Pancreas (tissue), 10 donors: Measurements from ENCODE around the gene THBS3. TPM values are rescaled to one million over a fixed set of nuclear protein-coding genes. Genes with fewer than 3 reads are reported as not detected.
"Not testable (repeated sequence)": the region's sequence is repeated elsewhere in the genome, so short reads cannot be mapped to it uniquely, and the experiment has no call there.

ENCODE experiments used
- ATAC-seq, 4 donors: fragments of 200-7000 bp; cut with Tn5 transposase; one replicate each; pipeline versions ENCODE4 v1.8.0 to v1.9.1; 2020; ENCODE audit warnings: mild to moderate bottlenecking in 4 of 4, moderate library complexity in 4 of 4
- DNase-seq, 6 donors: peaks; one replicate each; pipeline ENCODE4 v3.0.0-alpha.2; 2020
- FAIRE-seq: peaks from 2 replicates; lab custom pipeline; 2012; peaks lifted over from hg19 to GRCh38; lab: Jason Lieb, UNC
- H3K27ac ChIP-seq, 4 donors: fragments of 200-600 bp; sonication (generic); 1 replicate in 3 of 4; 2 replicates in 1 of 4; pipeline versions ENCODE4 v1.5.0 to v1.8.0; 2020
- H3K27me3 ChIP-seq, 4 donors: fragments of 200-600 bp; one replicate each; pipeline ENCODE4 v1.8.0; 2021
- H3K36me3 ChIP-seq, 3 donors: fragments of 200-600 bp; sonication (generic) in 1 of 3; one replicate each; pipeline versions ENCODE4 v1.5.0 to v1.8.0; 2020 to 2021
- H3K4me1 ChIP-seq, 3 donors: fragments of 200-600 bp; one replicate each; pipeline ENCODE4 v1.8.0; 2021
- H3K4me3 ChIP-seq, 4 donors: fragments of 200-600 bp; sonication (generic) in 2 of 4; one replicate each; pipeline versions ENCODE4 v1.5.0 to v1.8.0; 2020 to 2021
- H3K9me3 ChIP-seq, 4 donors: fragments of 200-600 bp; one replicate each; pipeline ENCODE4 v1.8.0; 2021
- WGBS, 2 donors: extraction: QIAGEN DNeasy Blood & Tissue Kit; methylation state at CpG; one replicate each; pipeline ENCODE4 v1.1.7; 2013; 5-methylcytosine and 5-hydroxymethylcytosine counted together
- intact Hi-C, 3 donors: fragments of 100-400 bp; cut with DNase I; formaldehyde crosslinking; loops; one replicate each; pipeline versions ENCODE4 v1.11.1 to v1.14.2; 2022
- polyA plus RNA-seq, 2 donors: library from polyadenylated mRNA; stranded (reverse); fragments of 200-250 nt; gene quantifications; one replicate each; pipeline ENCODE4 v1.2.3, GENCODE V29; 2013
- total RNA-seq, 6 donors: library from RNA; stranded (reverse); fragmentation: NEBNext Ultra II Directional in 4 of 6; extraction: Animal tissue kit (Norgen Biotek cat#: 25700) in 4 of 6; gene quantifications; one replicate each; pipeline versions ENCODE4 v1.2.1 to v1.2.4, GENCODE V29; 2021 to 2023
- TF ChIP-seq, protein P1 (sequence below), 4 donors: fragments of 200-600 bp; sonication (generic) in 3 of 4; IDR thresholded peaks; one replicate each; pipeline versions ENCODE4 v1.5.0 to v1.8.0; 2021; ENCODE audit warnings: antibody characterized with exemption in 4 of 4
- donor health status: healthy with polysubstance abuse.
- donor health status: DM: no; HTN: no; CAD: no; lungs with moderate emphysema.
- donor health status: DM: no; HTN: no; CAD: no.
- donor health status: control.
- donor health status: control.
- donor health status: Bipolar disorder and iron deficiency.
- donor health status: DM: yes; HTN: yes; CAD: no.
- donor health status: DM: no; HTN: no; CAD: no.
- donor health status: DM: no; HTN: no; CAD: no.
- donor health status: DM: yes; HTN: yes; CAD: no.

The THBS3 gene
- total and polyA plus RNA-seq, 8 donors, result 9.9 to 78.6 (median 17.3) TPM

DNA sequence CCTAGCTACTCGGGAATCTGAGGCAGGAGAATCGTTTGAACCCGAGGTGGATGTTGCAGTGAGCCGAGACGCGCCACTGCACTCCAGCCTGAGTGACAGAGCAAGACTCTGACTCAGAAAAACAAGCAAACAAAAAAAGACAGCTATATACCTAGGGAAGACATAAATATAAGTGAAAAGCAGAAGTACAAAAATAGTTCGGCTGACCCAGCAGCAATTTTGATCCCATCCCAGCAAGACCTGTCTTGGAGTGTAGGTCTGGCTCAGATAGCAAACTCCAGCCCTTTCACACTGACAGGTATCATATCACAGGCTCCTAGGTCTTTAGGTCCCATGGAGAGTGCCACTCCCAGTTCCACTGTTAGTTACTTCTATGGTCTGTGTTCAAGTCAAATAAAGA is 15.3 kb upstream of the THBS3 start:
- H3K36me3 ChIP-seq, result no peaks in the 10 kb centered on the region
- peaks cover 0 to 10% (median 0%) of the 10 kb centered on the region in 3 donors for H3K4me1 ChIP-seq
- 72 to 79% methylated on average over 7 of the region's 7 CpGs for WGBS, 2 donors
- ATAC-seq (no peak), DNase-seq (no peak), FAIRE-seq (no peak)
- no peaks in the 10 kb centered on the region for H3K9me3 ChIP-seq
- no peak overlapping the region for H3K4me3 ChIP-seq
- intact Hi-C loops, result no loop called here
- TF ChIP-seq, protein P1, sequence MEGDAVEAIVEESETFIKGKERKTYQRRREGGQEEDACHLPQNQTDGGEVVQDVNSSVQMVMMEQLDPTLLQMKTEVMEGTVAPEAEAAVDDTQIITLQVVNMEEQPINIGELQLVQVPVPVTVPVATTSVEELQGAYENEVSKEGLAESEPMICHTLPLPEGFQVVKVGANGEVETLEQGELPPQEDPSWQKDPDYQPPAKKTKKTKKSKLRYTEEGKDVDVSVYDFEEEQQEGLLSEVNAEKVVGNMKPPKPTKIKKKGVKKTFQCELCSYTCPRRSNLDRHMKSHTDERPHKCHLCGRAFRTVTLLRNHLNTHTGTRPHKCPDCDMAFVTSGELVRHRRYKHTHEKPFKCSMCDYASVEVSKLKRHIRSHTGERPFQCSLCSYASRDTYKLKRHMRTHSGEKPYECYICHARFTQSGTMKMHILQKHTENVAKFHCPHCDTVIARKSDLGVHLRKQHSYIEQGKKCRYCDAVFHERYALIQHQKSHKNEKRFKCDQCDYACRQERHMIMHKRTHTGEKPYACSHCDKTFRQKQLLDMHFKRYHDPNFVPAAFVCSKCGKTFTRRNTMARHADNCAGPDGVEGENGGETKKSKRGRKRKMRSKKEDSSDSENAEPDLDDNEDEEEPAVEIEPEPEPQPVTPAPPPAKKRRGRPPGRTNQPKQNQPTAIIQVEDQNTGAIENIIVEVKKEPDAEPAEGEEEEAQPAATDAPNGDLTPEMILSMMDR (IDR thresholded peaks at IDR 0.05), result no peak
- no peaks in the 10 kb centered on the region for H3K27me3 ChIP-seq
- no peak overlapping the region for H3K27ac ChIP-seq

DNA sequence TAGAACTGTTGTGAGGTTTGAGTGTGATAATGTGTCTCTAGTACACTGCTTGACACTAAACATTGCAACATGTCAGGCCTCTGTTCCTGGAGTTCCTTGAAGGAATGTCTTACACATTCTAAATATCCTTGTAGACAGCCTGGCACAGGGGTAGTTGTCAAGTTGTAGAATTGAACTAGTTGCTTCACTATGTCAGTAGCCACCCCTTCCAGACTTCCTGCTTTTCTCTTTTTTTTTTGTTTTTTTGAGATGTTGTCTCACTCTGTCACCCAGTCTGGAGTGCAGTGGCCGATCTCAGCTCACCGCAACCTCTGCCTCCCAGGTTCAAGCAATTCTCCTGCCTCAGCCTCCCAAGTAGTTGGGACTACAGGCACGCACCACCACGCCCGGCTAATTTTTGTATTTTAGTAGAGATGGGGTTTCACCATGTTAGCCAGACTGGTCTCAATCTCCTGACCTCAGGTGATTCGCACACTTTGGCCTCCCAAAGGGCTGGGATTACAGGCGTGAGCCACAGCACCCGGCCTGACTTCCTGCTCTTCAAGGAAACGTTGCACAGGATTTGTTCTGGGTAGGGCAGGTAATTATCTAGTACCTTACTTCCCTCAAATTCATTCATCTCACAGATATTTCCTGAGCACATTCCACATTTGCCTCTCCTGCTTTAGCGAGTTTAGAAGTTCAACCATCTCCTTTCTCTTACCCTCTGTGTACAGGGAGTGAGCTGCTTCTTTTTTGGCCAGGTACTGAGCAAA is 12.7 kb upstream of the THBS3 start:
- 91 to 92% methylated on average over 10 of the region's 10 CpGs for WGBS, 2 donors
- H3K36me3 ChIP-seq, H3K9me3 ChIP-seq, H3K27ac ChIP-seq, H3K4me3 ChIP-seq, H3K4me1 ChIP-seq, DNase-seq, intact Hi-C loops, FAIRE-seq, ATAC-seq, H3K27me3 ChIP-seq: not testable (repeated sequence)

DNA sequence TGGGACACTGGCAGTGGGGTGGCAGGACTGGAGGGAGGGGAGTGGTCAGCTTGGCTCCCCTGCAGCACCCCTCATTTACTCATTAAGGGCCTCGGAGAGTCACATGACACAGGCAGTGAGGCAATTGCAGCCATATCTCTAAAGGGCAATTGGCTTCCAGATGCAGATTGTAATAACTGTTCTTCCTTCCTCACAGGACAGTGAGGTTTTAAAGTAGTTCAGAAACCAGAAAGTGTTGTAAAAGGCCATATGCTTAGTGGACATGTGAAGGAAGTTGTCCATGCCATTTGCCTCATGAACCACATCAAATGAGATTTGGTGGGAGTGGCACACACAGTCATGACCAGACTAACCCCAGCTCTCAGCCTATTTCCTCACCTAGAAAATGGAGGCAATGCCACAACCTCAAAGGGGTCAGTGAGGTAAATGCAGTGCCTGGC is 11.9 kb upstream of the THBS3 start:
- Histone ChIP-seq H3K36me3 (no peaks in the 10 kb centered on the region), H3K27me3 (no peaks in the 10 kb centered on the region), H3K9me3 (no peaks in the 10 kb centered on the region), H3K4me3 (peak overlapping the region in 1 of 4 donors; percentile 11), H3K27ac (peak overlapping the region in 1 of 4 donors; percentile 37), H3K4me1 (peaks cover 0 to 5% (median 0%) of the 10 kb centered on the region in 3 donors)
- ATAC-seq (peak; percentile 64 to 76 (median 69)), DNase-seq (no peak), FAIRE-seq (no peak)
- intact Hi-C loops, result no loop called here
- TF ChIP-seq, protein P1 (IDR thresholded peaks at IDR 0.05), result no peak
- 8 to 11% methylated on average over 1 of the region's 1 CpG for whole genome bisulfite sequencing, 2 donors

DNA sequence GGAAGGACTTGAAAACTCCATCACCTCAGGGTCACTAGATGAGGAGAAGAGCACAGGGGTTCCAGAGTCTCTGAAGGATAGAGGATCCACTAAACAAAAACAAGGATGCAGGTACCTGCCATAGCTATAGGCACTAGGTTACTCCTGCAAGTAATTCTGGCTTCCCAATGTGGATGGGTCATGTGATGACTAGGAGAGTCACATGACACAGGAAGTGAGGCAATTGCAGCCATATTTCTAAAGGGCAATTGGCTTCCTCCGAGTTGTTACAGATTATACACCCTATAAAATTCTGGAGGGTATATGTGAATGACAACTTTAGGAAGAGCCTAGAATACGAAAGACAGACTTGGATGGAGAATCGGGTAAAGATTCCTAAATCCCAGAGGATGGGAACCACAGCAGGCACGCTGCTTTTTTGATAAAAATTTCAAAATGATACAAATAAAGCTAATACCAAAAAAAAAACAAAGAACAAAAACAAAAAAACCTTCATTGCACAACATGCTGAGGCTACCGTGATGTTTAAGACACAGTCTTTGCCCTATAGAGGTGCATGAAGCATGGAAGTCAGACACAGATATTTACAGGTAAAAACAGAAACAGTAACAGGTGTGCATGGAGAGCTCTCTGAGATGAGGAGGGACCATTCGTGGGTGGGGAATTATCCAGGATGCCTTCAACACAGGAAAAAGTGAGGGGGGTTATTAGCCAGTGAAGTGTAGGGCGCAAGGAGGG is 11.3 kb upstream of the THBS3 start:
- Histone ChIP-seq H3K4me1 (peaks cover 0 to 5% (median 0%) of the 10 kb centered on the region in 3 donors), H3K4me3 (peak overlapping the region in 1 of 4 donors; percentile 11), H3K27me3 (no peaks in the 10 kb centered on the region), H3K36me3 (no peaks in the 10 kb centered on the region), H3K9me3 (no peaks in the 10 kb centered on the region), H3K27ac (peak overlapping the region in 1 of 4 donors; percentile 37)
- DNase-seq (peak in 2 of 6 donors; percentile 54 to 71), FAIRE-seq (no peak), ATAC-seq (peak; percentile 84 to 89 (median 86))
- 29 to 40% methylated on average over 7 of the region's 7 CpGs for WGBS, 2 donors
- intact Hi-C loops, result no loop called here
- TF ChIP-seq, protein P1 (IDR thresholded peaks at IDR 0.05), result no peak

DNA sequence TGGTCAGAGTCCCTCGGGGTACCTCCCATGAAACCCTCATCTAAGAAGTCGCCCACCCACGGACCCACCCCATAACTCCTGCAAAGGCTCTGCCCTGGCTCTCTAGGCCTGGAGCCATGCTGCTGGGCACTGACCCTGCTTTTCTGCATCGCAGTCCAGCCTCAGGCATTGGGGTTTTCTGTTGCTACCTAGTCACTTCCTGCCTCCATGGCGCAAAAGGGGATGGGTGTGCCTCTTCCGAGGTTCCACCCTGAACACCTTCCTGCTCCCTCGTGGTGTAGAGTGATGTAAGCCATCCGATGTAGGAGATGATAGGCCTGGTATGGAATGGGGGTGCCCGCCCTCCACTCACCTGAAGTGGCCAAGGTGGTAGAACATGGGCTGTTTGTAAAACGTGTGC is 7.0 kb upstream of the THBS3 start:
- WGBS, 2 donors, result 76% methylated on average over 8 of the region's 10 CpGs
- intact Hi-C loops, H3K9me3 ChIP-seq, H3K27me3 ChIP-seq, H3K36me3 ChIP-seq, H3K4me3 ChIP-seq, ATAC-seq, H3K4me1 ChIP-seq, FAIRE-seq, H3K27ac ChIP-seq: not testable (repeated sequence)
- peak in 1 of 6 donors; percentile 18 for DNase-seq

DNA sequence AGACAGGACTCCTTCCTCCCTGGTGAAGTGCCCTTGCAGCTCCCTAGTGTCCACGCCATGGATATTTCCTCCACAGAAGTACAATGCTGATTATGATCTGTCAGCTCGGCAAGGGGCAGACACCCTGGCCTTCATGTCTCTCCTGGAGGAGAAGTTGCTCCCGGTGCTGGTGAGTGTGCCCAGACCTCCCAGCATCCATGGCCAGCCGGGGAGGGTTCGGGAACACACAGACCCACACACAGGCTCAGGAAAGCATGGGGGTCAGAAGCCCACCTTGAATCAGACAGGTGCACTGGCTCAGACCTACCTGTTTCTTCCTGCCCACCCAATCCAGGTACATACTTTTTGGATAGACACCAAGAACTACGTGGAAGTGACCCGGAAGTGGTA is 4.3 kb upstream of the THBS3 start:
- H3K27me3 ChIP-seq, intact Hi-C loops, H3K36me3 ChIP-seq, ATAC-seq, H3K9me3 ChIP-seq, FAIRE-seq, H3K27ac ChIP-seq, DNase-seq, H3K4me3 ChIP-seq: not testable (repeated sequence)
- peaks cover 0 to 11% (median 0%) of the 10 kb centered on the region in 3 donors for H3K4me1 ChIP-seq
- 80 to 87% methylated on average over 7 of the region's 7 CpGs for WGBS, 2 donors

DNA sequence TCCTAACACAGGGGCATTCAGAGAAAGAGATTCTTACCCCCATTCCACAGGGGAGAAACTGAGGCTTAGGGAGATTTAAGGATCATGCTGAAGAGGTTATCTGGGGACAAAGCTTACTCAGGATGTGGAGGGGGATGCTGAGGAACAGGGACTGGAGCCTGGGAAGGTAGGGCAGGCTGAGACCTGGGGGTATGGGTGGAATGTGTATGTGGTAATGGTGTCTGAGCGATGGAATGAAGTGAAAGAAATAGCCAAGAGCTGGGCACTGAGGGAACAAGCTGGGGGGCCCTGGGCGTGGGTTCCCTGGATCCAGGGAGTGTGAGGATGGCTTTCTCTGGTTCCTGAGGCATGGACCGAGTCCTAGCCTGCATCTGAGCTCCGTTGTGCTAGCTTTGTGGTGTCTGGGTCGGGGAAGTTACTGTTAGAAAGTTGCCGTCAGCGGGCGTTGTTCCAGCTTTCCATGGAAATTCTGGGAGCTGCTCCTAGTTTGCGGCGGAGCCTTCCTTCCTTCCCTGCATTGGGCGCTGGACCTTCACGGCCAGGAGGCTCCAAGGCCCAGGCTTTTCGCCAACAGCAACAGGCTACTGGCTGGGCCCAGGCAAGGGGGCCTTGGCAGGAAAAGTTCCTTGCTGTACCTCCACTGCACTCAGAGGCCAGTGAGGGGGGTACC is 3.8 kb upstream of the THBS3 start:
- intact Hi-C loops, H3K9me3 ChIP-seq, FAIRE-seq, H3K36me3 ChIP-seq, H3K27me3 ChIP-seq, DNase-seq, H3K27ac ChIP-seq, ATAC-seq, H3K4me3 ChIP-seq: not testable (repeated sequence)
- whole genome bisulfite sequencing, 2 donors, result 80 to 92% methylated on average over 11 to 13 of the region's 13 CpGs
- peaks cover 0 to 15% (median 0%) of the 10 kb centered on the region in 3 donors for H3K4me1 ChIP-seq
